Epithelial cell of proximal tubule (primary cell): ENCODE data around the gene LY6G6C. TPM values are rescaled to one million over a fixed set of nuclear protein-coding genes. Genes with fewer than 3 reads are reported as not detected.

ENCODE experiments used
- DNase-seq: peaks from one replicate; pipeline ENCODE4 v3.0.0-alpha.2; 2011; ENCODE audit warnings: low read depth
- H3K4me3 ChIP-seq: 2 replicates; pipeline ENCODE4 v1.5.1; 2011; ENCODE audit warnings: low read depth, mild to moderate bottlenecking, low read length
- CTCF ChIP-seq: conservative IDR thresholded peaks from 2 replicates; pipeline ENCODE4 v1.5.1; 2012; ENCODE audit warnings: low read depth, mild to moderate bottlenecking, low read length
- total RNA-seq: library from RNA; depleted of rRNA; stranded (reverse); fragments of >200 nt; gene quantifications from 2 replicates; pipeline ENCODE4 v1.2.3, GENCODE V29; 2015

LY6G6C gene
- total RNA-seq, 1 donor from 2014 or later = not detected

- DNase-seq = no peak
- TF ChIP-seq CTCF = no peak
- H3K4me3 ChIP-seq = no peak overlapping the region
Measured at GRCh38 chr6:31677955-31678354, 43.6 kb downstream of the LY6G6C start.

GRCh38 chr6:31676904-31677303 lies 44.6 kb downstream of the LY6G6C start:
- no peak for DNase-seq
- no peak overlapping the region for H3K4me3 ChIP-seq
- TF ChIP-seq CTCF = no peak

GRCh38 chr6:31676322-31676903 lies 45.1 kb downstream of the LY6G6C start:
- no peak for DNase-seq
- no peak overlapping the region for H3K4me3 ChIP-seq
- TF ChIP-seq CTCF = no peak

DNA sequence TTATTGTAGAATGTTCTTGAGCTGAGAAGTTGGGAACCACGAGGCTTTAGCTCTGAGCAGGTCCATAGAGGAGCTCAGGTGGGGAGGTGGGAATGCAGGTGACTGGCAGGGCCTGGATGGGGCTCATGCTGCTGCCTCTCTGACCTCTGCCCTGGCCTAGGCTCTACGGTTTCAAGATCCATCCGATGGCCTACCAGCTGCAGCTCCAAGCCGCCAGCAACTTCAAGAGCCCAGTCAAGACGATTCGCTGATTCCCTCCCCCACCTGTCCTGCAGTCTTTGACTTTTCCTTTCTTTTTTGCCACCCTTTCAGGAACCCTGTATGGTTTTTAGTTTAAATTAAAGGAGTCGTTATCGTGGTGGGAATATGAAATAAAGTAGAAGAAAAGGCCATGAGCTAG lies 51.9 kb downstream of the LY6G6C start, which contains the start of gene LY6G5B:
LY6G5B (plus strand) TSS at position 301 of the 400 bp plus-strand sequence. CDS start 975 bp downstream, outside the sequence.
- no peak for TF ChIP-seq CTCF
- no peak for DNase-seq
- no peak within 1 kb of the TSS for H3K4me3 ChIP-seq

Other genes starting within 250 kb of the LY6G6C start
- 13.0 and 40.9 TPM in 2 replicates for gene MICB, start 223.6 kb downstream of the LY6G6C start, total RNA-seq
- not detected in 2 replicates for gene MCCD1, start 192.8 kb downstream of the LY6G6C start, total RNA-seq
- 304 and 669 TPM in 2 replicates for gene DDX39B, start 179.7 kb downstream of the LY6G6C start, total RNA-seq
- gene ATP6V1G2, start 175.1 kb downstream of the LY6G6C start, total RNA-seq = 0.14 and 0.52 TPM in 2 replicates
- gene NFKBIL1, start 174.1 kb downstream of the LY6G6C start, total RNA-seq = 11.8 and 17.8 TPM in 2 replicates
- gene LTA, start 149.5 kb downstream of the LY6G6C start, total RNA-seq = not detected in 2 replicates
- 13.9 and 14.2 TPM in 2 replicates for gene TNF, start 146.2 kb downstream of the LY6G6C start, total RNA-seq
- 12.0 and 50.8 TPM in 2 replicates for gene LTB, start 139.3 kb downstream of the LY6G6C start, total RNA-seq
- gene LST1, start 135.5 kb downstream of the LY6G6C start, total RNA-seq = not detected in 2 replicates
- gene NCR3, start 128.7 kb downstream of the LY6G6C start, total RNA-seq = not detected in 2 replicates
- gene AIF1, start 106.5 kb downstream of the LY6G6C start, total RNA-seq = not detected in 2 replicates
- gene PRRC2A, start 101.0 kb downstream of the LY6G6C start, total RNA-seq = 81.2 and 93.0 TPM in 2 replicates
- gene BAG6, start 69.1 kb downstream of the LY6G6C start, total RNA-seq = 307 and 331 TPM in 2 replicates
- gene APOM, start 65.9 kb downstream of the LY6G6C start, total RNA-seq = 0.72 and 0.81 TPM in 2 replicates
- 17.2 and 19.3 TPM in 2 replicates for gene C6orf47, start 61.0 kb downstream of the LY6G6C start, total RNA-seq
- gene GPANK1, start 56.7 kb downstream of the LY6G6C start, total RNA-seq = 16.0 and 32.9 TPM in 2 replicates
- 313 and 435 TPM in 2 replicates for gene CSNK2B, start 55.7 kb downstream of the LY6G6C start, total RNA-seq
- 1.1 and 4.0 TPM in 2 replicates for gene LY6G5B, start 51.8 kb downstream of the LY6G6C start, total RNA-seq
- 0.94 and 1.1 TPM in 2 replicates for gene LY6G5C, start 40.7 kb downstream of the LY6G6C start, total RNA-seq
- 25.4 and 35.6 TPM in 2 replicates for gene ABHD16A, start 18.4 kb downstream of the LY6G6C start, total RNA-seq
- not detected in 2 replicates for gene LY6G6F, start 14.9 kb downstream of the LY6G6C start, total RNA-seq
- gene LY6G6D, start 6.4 kb downstream of the LY6G6C start, total RNA-seq = not detected in 2 replicates
- not detected in 2 replicates for gene MPIG6B, start 1.6 kb upstream of the LY6G6C start, total RNA-seq
- gene DDAH2, start 7.6 kb upstream of the LY6G6C start, total RNA-seq = 61.1 and 87.2 TPM in 2 replicates
- 938 and 1,262 TPM in 2 replicates for gene CLIC1, start 14.8 kb upstream of the LY6G6C start, total RNA-seq
- gene MSH5, start 18.3 kb upstream of the LY6G6C start, total RNA-seq = 18.4 and 30.4 TPM in 2 replicates
- gene SAPCD1, start 40.9 kb upstream of the LY6G6C start, total RNA-seq = 0.94 and 4.4 TPM in 2 replicates
- gene VWA7, start 55.6 kb upstream of the LY6G6C start, total RNA-seq = 0.65 and 2.2 TPM in 2 replicates
- 113 and 166 TPM in 2 replicates for gene VARS1, start 74.0 kb upstream of the LY6G6C start, total RNA-seq
- 112 and 157 TPM in 2 replicates for gene LSM2, start 85.2 kb upstream of the LY6G6C start, total RNA-seq
- gene HSPA1L, start 93.5 kb upstream of the LY6G6C start, total RNA-seq = 0.29 and 0.35 TPM in 2 replicates
- gene HSPA1A, start 93.8 kb upstream of the LY6G6C start, total RNA-seq = 116 and 139 TPM in 2 replicates
- gene HSPA1B, start 106.0 kb upstream of the LY6G6C start, total RNA-seq = 58.4 and 136 TPM in 2 replicates
- gene NEU1, start 141.1 kb upstream of the LY6G6C start, total RNA-seq = 65.2 and 68.6 TPM in 2 replicates
- gene SLC44A4, start 157.3 kb upstream of the LY6G6C start, total RNA-seq = 12.4 and 24.0 TPM in 2 replicates
- 44.0 and 54.6 TPM in 2 replicates for gene EHMT2, start 176.0 kb upstream of the LY6G6C start, total RNA-seq
- 1.5 TPM in 2 replicates for gene ZBTB12, start 180.3 kb upstream of the LY6G6C start, total RNA-seq
- gene C2, start 206.0 kb upstream of the LY6G6C start, total RNA-seq = not detected in 2 replicates
- 0.81 and 2.2 TPM in 2 replicates for gene CFB, start 224.3 kb upstream of the LY6G6C start, total RNA-seq
- 113 and 132 TPM in 2 replicates for gene NELFE, start 237.2 kb upstream of the LY6G6C start, total RNA-seq
- 42.0 and 51.9 TPM in 2 replicates for gene SKIC2, start 237.4 kb upstream of the LY6G6C start, total RNA-seq